Upper lobe of right lung (tissue), 1 donor: ENCODE measurements around the gene LRRC15. TPM values are rescaled to one million over a fixed set of nuclear protein-coding genes. Genes with fewer than 3 reads are reported as not detected.

Source experiments
- ATAC-seq: fragments of 200-7000 bp; cut with Tn5 transposase; one replicate; pipeline ENCODE4 v1.9.1; 2020; ENCODE audit warnings: mild to moderate bottlenecking, moderate library complexity
- DNase-seq: peaks from one replicate; pipeline ENCODE4 v3.0.0-alpha.2; 2020
- H3K27ac ChIP-seq: fragments of 200-600 bp; one replicate; pipeline ENCODE4 v1.8.0; 2022
- H3K27me3 ChIP-seq: fragments of 200-600 bp; one replicate; pipeline ENCODE4 v1.8.0; 2022; ENCODE audit warnings: mild to moderate bottlenecking
- H3K36me3 ChIP-seq: fragments of 200-600 bp; one replicate; pipeline ENCODE4 v1.8.0; 2022
- H3K4me1 ChIP-seq: fragments of 200-600 bp; one replicate; pipeline ENCODE4 v1.8.0; 2022
- H3K4me3 ChIP-seq: fragments of 200-600 bp; one replicate; pipeline ENCODE4 v1.8.0; 2022; ENCODE audit warnings: mild to moderate bottlenecking
- H3K9me3 ChIP-seq: fragments of 200-600 bp; one replicate; pipeline ENCODE4 v1.8.0; 2022
- intact Hi-C: fragments of 100-400 bp; cut with DNase I; formaldehyde crosslinking; loops from one replicate; pipeline ENCODE4 v1.11.0; 2022
- total RNA-seq: library from RNA; stranded (reverse); fragmentation: NEBNext Ultra II Directional; extraction: Animal tissue kit (Norgen Biotek cat#: 25700); gene quantifications from one replicate; pipeline ENCODE4 v1.2.1, GENCODE V29; 2021
- TF ChIP-seq, protein P1 (sequence below): fragments of 200-600 bp; IDR thresholded peaks from one replicate; pipeline ENCODE4 v1.8.0; 2022; ENCODE audit warnings: antibody characterized with exemption
- donor health status: DM: no; HTN: yes; CAD: no; lungs with severe emphysema.

The LRRC15 gene
- total RNA-seq, 1 donor from 2014 or later, result 1.1 TPM

DNA sequence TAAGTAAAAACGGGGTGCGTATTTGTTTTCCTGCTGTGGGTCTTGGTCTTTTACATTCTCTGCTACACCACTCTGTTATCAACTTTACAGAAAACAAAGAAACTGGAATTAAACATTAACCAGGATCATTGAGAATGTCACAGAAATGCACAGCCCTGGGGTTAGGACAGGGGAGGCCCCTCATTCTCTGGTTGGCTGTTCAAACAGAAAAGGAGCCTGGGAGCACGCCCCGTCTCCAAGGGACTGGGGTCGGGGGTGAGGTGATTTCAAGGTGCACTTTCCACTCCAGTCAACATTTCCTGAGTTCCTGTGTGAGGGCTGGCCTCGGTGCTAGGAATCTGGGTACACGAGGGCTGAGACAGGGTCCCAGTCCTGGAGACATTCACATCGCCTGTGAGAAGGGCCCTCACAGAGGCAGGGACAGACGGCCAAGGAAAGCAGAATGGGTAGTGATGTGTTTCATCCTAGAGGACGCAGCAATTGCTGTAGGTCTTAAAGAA lies 48.7 kb downstream of the LRRC15 start:
- H3K4me1 ChIP-seq, result no peaks in the 10 kb centered on the region
- TF ChIP-seq, protein P1, sequence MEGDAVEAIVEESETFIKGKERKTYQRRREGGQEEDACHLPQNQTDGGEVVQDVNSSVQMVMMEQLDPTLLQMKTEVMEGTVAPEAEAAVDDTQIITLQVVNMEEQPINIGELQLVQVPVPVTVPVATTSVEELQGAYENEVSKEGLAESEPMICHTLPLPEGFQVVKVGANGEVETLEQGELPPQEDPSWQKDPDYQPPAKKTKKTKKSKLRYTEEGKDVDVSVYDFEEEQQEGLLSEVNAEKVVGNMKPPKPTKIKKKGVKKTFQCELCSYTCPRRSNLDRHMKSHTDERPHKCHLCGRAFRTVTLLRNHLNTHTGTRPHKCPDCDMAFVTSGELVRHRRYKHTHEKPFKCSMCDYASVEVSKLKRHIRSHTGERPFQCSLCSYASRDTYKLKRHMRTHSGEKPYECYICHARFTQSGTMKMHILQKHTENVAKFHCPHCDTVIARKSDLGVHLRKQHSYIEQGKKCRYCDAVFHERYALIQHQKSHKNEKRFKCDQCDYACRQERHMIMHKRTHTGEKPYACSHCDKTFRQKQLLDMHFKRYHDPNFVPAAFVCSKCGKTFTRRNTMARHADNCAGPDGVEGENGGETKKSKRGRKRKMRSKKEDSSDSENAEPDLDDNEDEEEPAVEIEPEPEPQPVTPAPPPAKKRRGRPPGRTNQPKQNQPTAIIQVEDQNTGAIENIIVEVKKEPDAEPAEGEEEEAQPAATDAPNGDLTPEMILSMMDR, result no peak
- intact Hi-C loops, result no loop called here
- H3K36me3 ChIP-seq, result no peaks in the 10 kb centered on the region
- H3K27me3 ChIP-seq, result no peaks in the 10 kb centered on the region
- peaks cover 6% of the 10 kb centered on the region for H3K9me3 ChIP-seq
- H3K27ac ChIP-seq, result no peak overlapping the region
- H3K4me3 ChIP-seq, result no peak overlapping the region
- no peak for DNase-seq
- ATAC-seq, result no peak

DNA sequence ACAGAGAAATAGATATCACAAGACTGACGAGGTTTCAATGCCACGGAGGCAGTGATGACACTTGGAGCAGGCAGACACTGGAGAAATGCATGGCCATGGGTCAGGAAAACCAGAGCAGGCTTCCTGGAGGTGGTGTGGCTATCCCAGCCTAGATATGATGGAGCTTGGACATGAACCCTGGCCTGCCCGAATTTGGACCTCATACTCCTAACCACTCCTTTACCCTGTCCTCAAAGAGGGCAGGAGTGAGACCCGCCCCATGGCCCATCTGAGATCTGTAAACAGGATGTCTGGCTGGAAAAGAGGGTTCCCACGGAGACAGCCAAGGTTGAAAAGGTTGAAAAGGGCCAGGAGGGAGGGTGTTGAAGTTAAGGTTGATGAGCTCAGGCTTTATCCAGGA lies 49.4 kb downstream of the LRRC15 start:
- intact Hi-C loops, result no loop called here
- ATAC-seq (no peak), DNase-seq (no peak)
- Histone ChIP-seq H3K4me1 (peaks cover 5% of the 10 kb centered on the region), H3K9me3 (peaks cover 6% of the 10 kb centered on the region), H3K27me3 (no peaks in the 10 kb centered on the region), H3K27ac (no peak overlapping the region), H3K36me3 (no peaks in the 10 kb centered on the region), H3K4me3 (no peak overlapping the region)
- TF ChIP-seq, protein P1, result no peak

DNA sequence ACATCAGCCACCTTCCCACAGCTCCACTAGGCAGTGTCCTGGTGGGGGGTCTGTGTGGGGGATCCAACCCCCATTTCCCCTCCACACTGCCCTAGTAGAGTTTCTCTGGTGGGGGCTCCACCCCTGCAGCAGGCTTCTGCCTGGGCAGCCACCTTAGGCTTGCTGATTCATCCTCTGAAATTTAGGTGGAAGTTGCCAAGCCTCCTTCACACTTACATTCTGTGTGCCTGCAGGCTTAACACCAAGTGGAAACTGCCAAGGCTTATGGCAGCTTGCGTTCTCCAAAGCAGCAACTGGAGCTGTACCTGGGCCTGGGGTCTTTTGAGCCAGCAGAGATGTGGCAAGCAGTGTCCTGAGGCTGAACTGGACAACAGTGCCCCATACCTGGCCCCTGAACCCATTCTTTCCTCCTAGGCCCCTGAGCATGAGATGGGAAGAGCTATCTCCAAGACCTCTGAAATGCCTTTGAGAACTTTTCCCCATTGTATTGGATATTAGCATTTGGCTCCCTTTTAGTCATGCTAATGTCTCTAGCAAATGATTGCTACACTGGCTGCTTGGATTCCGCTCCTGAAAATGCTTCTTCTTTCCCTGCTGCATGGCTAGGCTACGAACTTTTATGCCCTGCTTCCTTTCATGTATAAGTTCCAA lies 50.9 kb downstream of the LRRC15 start:
- H3K9me3 ChIP-seq, result peaks cover 6% of the 10 kb centered on the region
- ATAC-seq, result no peak
- intact Hi-C loops, result loop anchor here (10.0 kb wide), 1 partner anchor 184 kb away; the partner anchor contains the start of gene HES1
- no peak overlapping the region for H3K4me3 ChIP-seq
- no peak for DNase-seq
- no peaks in the 10 kb centered on the region for H3K27me3 ChIP-seq
- TF ChIP-seq, protein P1, result no peak
- no peaks in the 10 kb centered on the region for H3K36me3 ChIP-seq
- H3K27ac ChIP-seq, result no peak overlapping the region
- peaks cover 15% of the 10 kb centered on the region for H3K4me1 ChIP-seq

DNA sequence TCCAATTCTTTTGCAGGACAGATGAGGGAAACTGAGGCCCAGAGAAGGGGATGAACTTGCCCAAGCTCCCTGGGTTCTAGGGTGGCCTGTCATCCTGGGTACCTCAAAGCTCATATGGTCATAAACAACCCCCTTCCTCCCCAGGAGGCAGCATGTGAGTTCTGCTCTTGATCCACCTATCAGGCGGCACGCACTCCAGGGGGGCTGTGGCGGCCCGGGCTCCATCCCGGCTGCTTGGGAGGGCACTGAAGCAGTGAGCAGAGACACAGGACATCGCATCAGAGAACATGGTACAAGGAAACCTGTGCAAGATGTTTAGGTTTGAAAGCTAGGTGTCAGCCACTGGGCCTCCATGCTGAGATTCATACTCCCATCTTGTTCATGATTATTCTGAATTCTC lies 52.6 kb downstream of the LRRC15 start:
- TF ChIP-seq, protein P1, result no peak
- ATAC-seq (no peak), DNase-seq (no peak)
- Histone ChIP-seq H3K27ac (no peak overlapping the region), H3K27me3 (no peaks in the 10 kb centered on the region), H3K4me1 (peaks cover 26% of the 10 kb centered on the region), H3K9me3 (peaks cover 6% of the 10 kb centered on the region), H3K36me3 (no peaks in the 10 kb centered on the region), H3K4me3 (no peak overlapping the region)
- intact Hi-C loops, result loop anchor here (10.0 kb wide), 1 partner anchor 182 kb away; the partner anchor contains the start of gene HES1

GRCh38 chr3:194315965-194316361 lies 53.6 kb downstream of the LRRC15 start:
- Histone ChIP-seq H3K27ac (no peak overlapping the region), H3K9me3 (peaks cover 6% of the 10 kb centered on the region), H3K4me1 (peaks cover 26% of the 10 kb centered on the region), H3K4me3 (peak overlapping the region; percentile 57), H3K27me3 (no peaks in the 10 kb centered on the region), H3K36me3 (no peaks in the 10 kb centered on the region)
- TF ChIP-seq, protein P1, result no peak
- DNase-seq (no peak), ATAC-seq (peak; percentile 1)
- intact Hi-C loops, result loop anchor here (2.0 to 10.0 kb wide), 2 partner anchors 181 to 527 kb away; partner anchors contain the start of gene HES1
